ENCODE measurements around the gene TMEM101. TPM values are rescaled to one million over a fixed set of nuclear protein-coding genes. Genes with fewer than 3 reads are reported as not detected.
"Not testable (repeated sequence)": the region's sequence is repeated elsewhere in the genome, so short reads cannot be mapped to it uniquely, and the experiment has no call there.

The TMEM101 gene
- total RNA-seq, 4 donors from 2014 or later, result 22.9 to 30.7 (median 27.2) TPM

- Histone ChIP-seq H3K36me3 (no peaks in the 10 kb centered on the region), H3K4me1 (no peaks in the 10 kb centered on the region), H3K27me3 (peaks cover 0 to 48% (median 0%) of the 10 kb centered on the region in 4 donors), H3K27ac (replicated peaks in 1 of 4) (no peak overlapping the region), H3K4me3 (no peak overlapping the region), H3K9me3 (no peaks in the 10 kb centered on the region)
- intact Hi-C loops (cut with DNase I), result no loop called here
- 69% methylated on average over 14 of the region's 14 CpGs for WGBS
- TF ChIP-seq EP300 (IDR thresholded peaks at IDR 0.05), result no peak
- no peak for DNase-seq (ENCODE audit: extremely low spot score)
Observed at GRCh38 chr17:43974382-43975266, 40.1 kb downstream of the TMEM101 start.

GRCh38 chr17:43972444-43973212, 42.1 kb downstream of the TMEM101 start:
- intact Hi-C loops (cut with DNase I); H3K36me3 ChIP-seq; H3K4me3 ChIP-seq; DNase-seq (ENCODE audit: extremely low spot score); H3K4me1 ChIP-seq; H3K9me3 ChIP-seq; H3K27ac ChIP-seq (replicated peaks in 1 of 4): not testable (repeated sequence)
- peaks cover 0 to 38% (median 0%) of the 10 kb centered on the region in 4 donors for H3K27me3 ChIP-seq
- 90% methylated on average over 22 of the region's 22 CpGs for WGBS

DNA sequence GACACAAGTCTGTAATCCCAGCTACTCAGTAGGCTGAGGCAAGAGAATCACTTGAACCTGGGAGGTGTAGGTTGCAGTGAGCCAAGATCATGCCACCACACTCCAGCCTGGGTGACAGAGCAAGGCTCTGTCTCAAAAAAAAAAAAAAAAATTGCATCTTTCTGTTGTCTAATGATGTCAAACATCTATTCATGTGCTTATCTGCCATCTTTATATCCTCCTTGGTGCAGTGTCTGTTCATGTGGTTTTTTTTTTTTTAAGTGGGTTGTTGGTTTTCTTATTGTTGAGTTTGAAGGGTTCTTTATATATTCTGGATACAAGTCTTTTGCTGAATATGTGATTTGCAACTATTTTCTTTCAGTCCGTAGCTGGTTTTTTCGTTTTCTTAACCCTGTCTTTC, 43.3 kb downstream of the TMEM101 start:
- not testable (repeated sequence) for H3K4me1 ChIP-seq; DNase-seq (ENCODE audit: extremely low spot score)
- WGBS, result 46% methylated on average over 2 of the region's 2 CpGs

DNA sequence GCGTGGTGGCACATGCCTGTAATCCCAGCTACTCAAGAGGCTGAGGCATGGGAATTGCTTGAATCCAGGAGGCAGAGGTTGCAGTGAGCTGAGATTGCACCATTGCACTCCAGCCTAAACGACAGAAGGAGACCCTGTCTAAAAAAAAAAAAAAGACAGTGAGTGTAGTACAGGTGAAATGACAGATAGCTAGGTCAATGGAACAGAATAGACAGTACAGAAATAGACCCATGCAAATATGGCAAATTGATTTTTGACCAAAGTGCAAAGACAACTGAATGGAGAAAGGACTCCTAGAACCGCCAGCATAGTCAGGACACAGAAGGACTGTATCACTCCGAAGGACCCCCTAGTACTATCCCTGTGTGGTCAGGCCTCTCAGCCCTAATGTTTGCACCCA, 44.4 kb downstream of the TMEM101 start:
- no peaks in the 10 kb centered on the region for H3K9me3 ChIP-seq
- no peaks in the 10 kb centered on the region for H3K36me3 ChIP-seq
- H3K4me3 ChIP-seq, result no peak overlapping the region
- peaks cover 0 to 8% (median 0%) of the 10 kb centered on the region in 4 donors for H3K4me1 ChIP-seq
- H3K27ac ChIP-seq (replicated peaks in 1 of 4), result no peak overlapping the region
- no peak for DNase-seq (ENCODE audit: extremely low spot score)
- TF ChIP-seq POLR2A (IDR thresholded peaks at IDR 0.05; ENCODE audit: low read depth), result no peak
- no peak for TF ChIP-seq POLR2AphosphoS5 (IDR thresholded peaks at IDR 0.05)
- TF ChIP-seq, protein P1, sequence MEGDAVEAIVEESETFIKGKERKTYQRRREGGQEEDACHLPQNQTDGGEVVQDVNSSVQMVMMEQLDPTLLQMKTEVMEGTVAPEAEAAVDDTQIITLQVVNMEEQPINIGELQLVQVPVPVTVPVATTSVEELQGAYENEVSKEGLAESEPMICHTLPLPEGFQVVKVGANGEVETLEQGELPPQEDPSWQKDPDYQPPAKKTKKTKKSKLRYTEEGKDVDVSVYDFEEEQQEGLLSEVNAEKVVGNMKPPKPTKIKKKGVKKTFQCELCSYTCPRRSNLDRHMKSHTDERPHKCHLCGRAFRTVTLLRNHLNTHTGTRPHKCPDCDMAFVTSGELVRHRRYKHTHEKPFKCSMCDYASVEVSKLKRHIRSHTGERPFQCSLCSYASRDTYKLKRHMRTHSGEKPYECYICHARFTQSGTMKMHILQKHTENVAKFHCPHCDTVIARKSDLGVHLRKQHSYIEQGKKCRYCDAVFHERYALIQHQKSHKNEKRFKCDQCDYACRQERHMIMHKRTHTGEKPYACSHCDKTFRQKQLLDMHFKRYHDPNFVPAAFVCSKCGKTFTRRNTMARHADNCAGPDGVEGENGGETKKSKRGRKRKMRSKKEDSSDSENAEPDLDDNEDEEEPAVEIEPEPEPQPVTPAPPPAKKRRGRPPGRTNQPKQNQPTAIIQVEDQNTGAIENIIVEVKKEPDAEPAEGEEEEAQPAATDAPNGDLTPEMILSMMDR (IDR thresholded peaks at IDR 0.05), result no peak
- no peak for TF ChIP-seq EP300 (IDR thresholded peaks at IDR 0.05)
- H3K27me3 ChIP-seq, result peaks cover 0 to 26% (median 0%) of the 10 kb centered on the region in 4 donors
- WGBS, result 83% methylated on average over 4 of the region's 4 CpGs
- intact Hi-C loops (cut with DNase I), result no loop called here

More for the DNA sequence above, 43.3 kb downstream of the TMEM101 start:
- peaks cover 0 to 28% (median 0%) of the 10 kb centered on the region in 4 donors for H3K27me3 ChIP-seq
- H3K36me3 ChIP-seq; intact Hi-C loops (cut with DNase I); H3K9me3 ChIP-seq; H3K27ac ChIP-seq (replicated peaks in 1 of 4); H3K4me3 ChIP-seq: not testable (repeated sequence)

DNA sequence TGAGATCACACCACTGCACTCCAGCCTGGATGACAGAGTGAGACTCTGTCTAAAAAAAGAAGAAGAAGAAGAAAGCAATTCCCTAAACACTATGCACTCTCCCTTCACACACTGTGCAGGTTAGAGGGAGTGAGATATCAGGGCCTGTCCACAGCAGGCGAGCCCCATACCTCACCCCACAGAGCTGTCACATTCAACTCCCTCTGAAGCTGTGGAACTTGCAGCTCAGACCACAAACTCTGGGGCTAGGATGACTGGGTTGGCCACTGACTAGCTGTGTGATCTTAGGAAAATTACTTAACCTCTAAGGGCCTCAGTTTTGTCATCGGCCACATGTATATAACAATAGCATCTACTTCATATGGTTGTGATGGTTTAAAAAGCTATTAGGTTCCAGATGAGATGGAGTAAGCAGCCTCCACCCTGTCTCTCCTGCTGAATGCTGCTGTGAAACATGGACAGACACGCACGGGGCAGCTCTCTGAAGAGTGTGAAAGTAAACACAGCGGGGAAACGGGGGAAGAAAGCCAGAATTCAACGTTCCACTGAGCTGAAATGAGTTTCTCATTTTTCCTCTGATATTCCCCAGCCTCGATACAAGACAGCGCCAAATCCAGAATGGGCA, 47.4 kb downstream of the TMEM101 start:
- H3K4me3 ChIP-seq, result no peak overlapping the region
- H3K27me3 ChIP-seq, result peaks cover 0 to 10% (median 0%) of the 10 kb centered on the region in 4 donors
- no peaks in the 10 kb centered on the region for H3K36me3 ChIP-seq
- no peak for DNase-seq (ENCODE audit: extremely low spot score)
- 47% methylated on average over 9 of the region's 9 CpGs for WGBS
- TF ChIP-seq POLR2A (IDR thresholded peaks at IDR 0.05; ENCODE audit: low read depth) (no peak), POLR2AphosphoS5 (IDR thresholded peaks at IDR 0.05) (no peak), EP300 (IDR thresholded peaks at IDR 0.05) (no peak)
- TF ChIP-seq, protein P1 (IDR thresholded peaks at IDR 0.05), result no peak
- no peak overlapping the region for H3K27ac ChIP-seq (replicated peaks in 1 of 4)
- no peaks in the 10 kb centered on the region for H3K9me3 ChIP-seq
- H3K4me1 ChIP-seq, result peaks cover 0 to 8% (median 0%) of the 10 kb centered on the region in 4 donors
- intact Hi-C loops (cut with DNase I), result no loop called here

GRCh38 chr17:43966276-43966675, 48.5 kb downstream of the TMEM101 start:
- WGBS, result 83% methylated on average over 3 of the region's 3 CpGs
- peaks cover 0 to 8% (median 0%) of the 10 kb centered on the region in 4 donors for H3K4me1 ChIP-seq
- H3K9me3 ChIP-seq, result no peaks in the 10 kb centered on the region
- TF ChIP-seq EP300 (IDR thresholded peaks at IDR 0.05), result no peak
- TF ChIP-seq POLR2A (IDR thresholded peaks at IDR 0.05; ENCODE audit: low read depth), result no peak
- no peak for TF ChIP-seq POLR2AphosphoS5 (IDR thresholded peaks at IDR 0.05)
- TF ChIP-seq, protein P1 (IDR thresholded peaks at IDR 0.05), result no peak
- H3K36me3 ChIP-seq, result no peaks in the 10 kb centered on the region
- peaks cover 0 to 16% (median 0%) of the 10 kb centered on the region in 4 donors for H3K27me3 ChIP-seq
- no peak overlapping the region for H3K4me3 ChIP-seq
- no peak for DNase-seq (ENCODE audit: extremely low spot score)
- intact Hi-C loops (cut with DNase I), result no loop called here
- H3K27ac ChIP-seq (replicated peaks in 1 of 4), result no peak overlapping the region
